H9 (cell line): ENCODE data around the gene PRSS27. TPM values are rescaled to one million over a fixed set of nuclear protein-coding genes. Genes with fewer than 3 reads are reported as not detected.

Experiments
- DNase-seq: peaks from one replicate; pipeline ENCODE4 v3.0.0-alpha.2; 2017
- H2AFZ ChIP-seq: one replicate; pipeline ENCODE4 v1.6.1; 2013; ENCODE audit warnings: mild to moderate bottlenecking, low read length, control low read depth, moderate library complexity
- H2AK5ac ChIP-seq: 2 replicates; pipeline ENCODE4 v1.6.1; 2013; ENCODE audit warnings: low read length, control low read depth, mixed read lengths; ENCODE audit not compliant: insufficient read length
- H2BK120ac ChIP-seq: one replicate; pipeline ENCODE4 v1.6.1; 2013; ENCODE audit warnings: low read depth, mild to moderate bottlenecking, low read length, control low read depth, inconsistent platforms; ENCODE audit not compliant: poor library complexity, severe bottlenecking
- H2BK12ac ChIP-seq: 2 replicates; pipeline ENCODE4 v1.6.1; 2013; ENCODE audit warnings: low read length, control low read depth, mixed read lengths, low read depth; ENCODE audit not compliant: insufficient read length
- H2BK15ac ChIP-seq: 2 replicates; pipeline ENCODE4 v1.6.1; 2013; ENCODE audit warnings: low read depth, low read length, control low read depth
- H2BK20ac ChIP-seq: one replicate; pipeline ENCODE4 v1.6.1; 2013; ENCODE audit warnings: low read depth, mild to moderate bottlenecking, low read length, control low read depth, inconsistent platforms; ENCODE audit not compliant: poor library complexity, severe bottlenecking
- H2BK5ac ChIP-seq: 2 replicates; pipeline ENCODE4 v1.6.1; 2013; ENCODE audit warnings: low read length, control low read depth, mixed read lengths; ENCODE audit not compliant: insufficient read length
- H3K14ac ChIP-seq: 2 replicates; pipeline ENCODE4 v1.6.1; 2013; ENCODE audit warnings: low read length, control low read depth; ENCODE audit not compliant: insufficient read depth
- H3K18ac ChIP-seq: 2 replicates; pipeline ENCODE4 v1.6.1; 2013; ENCODE audit warnings: low read depth, mild to moderate bottlenecking, mixed read lengths, low read length, control low read depth; ENCODE audit not compliant: insufficient read length
- H3K23ac ChIP-seq: 2 replicates; pipeline ENCODE4 v1.6.1; 2013; ENCODE audit warnings: low read length, control low read depth, mixed read lengths, low read depth; ENCODE audit not compliant: insufficient read length
- H3K23me2 ChIP-seq: 2 replicates; pipeline ENCODE4 v1.6.1; 2013; ENCODE audit warnings: low read depth, mild to moderate bottlenecking, mixed read lengths, low read length, control low read depth; ENCODE audit not compliant: insufficient read length, poor library complexity, severe bottlenecking
- H3K27ac ChIP-seq: 2 replicates; pipeline ENCODE4 v1.5.1; 2013; ENCODE audit warnings: low read length, control low read depth, mixed read lengths, low read depth; ENCODE audit not compliant: insufficient read length
- H3K27me3 ChIP-seq: 2 replicates; pipeline ENCODE4 v1.6.1; 2013; ENCODE audit warnings: low read length, control low read depth, inconsistent platforms; ENCODE audit not compliant: insufficient read depth
- H3K4ac ChIP-seq: 2 replicates; pipeline ENCODE4 v1.6.1; 2013; ENCODE audit warnings: low read depth, mild to moderate bottlenecking, control low read depth, inconsistent platforms, low read length, moderate library complexity
- H3K4me1 ChIP-seq: 2 replicates; pipeline ENCODE4 v1.6.1; 2013; ENCODE audit warnings: low read length, control low read depth, inconsistent platforms; ENCODE audit not compliant: insufficient read depth
- H3K4me2 ChIP-seq: 2 replicates; pipeline ENCODE4 v1.6.1; 2013; ENCODE audit warnings: low read length, control low read depth, mixed read lengths; ENCODE audit not compliant: insufficient read length, insufficient read depth
- H3K56ac ChIP-seq: 2 replicates; pipeline ENCODE4 v1.6.1; 2013; ENCODE audit warnings: low read depth, mild to moderate bottlenecking, mixed read lengths, low read length, control low read depth; ENCODE audit not compliant: insufficient read length
- H3K79me1 ChIP-seq: 2 replicates; pipeline ENCODE4 v1.6.1; 2013; ENCODE audit warnings: low read depth, mild to moderate bottlenecking, moderate library complexity, low read length, control low read depth, inconsistent platforms; ENCODE audit not compliant: insufficient read depth, poor library complexity, severe bottlenecking
- H3K79me2 ChIP-seq: 2 replicates; pipeline ENCODE4 v1.6.1; 2013; ENCODE audit warnings: low read length, control low read depth, inconsistent platforms; ENCODE audit not compliant: insufficient read depth
- H3K9ac ChIP-seq: 2 replicates; pipeline ENCODE4 v1.6.1; 2013; ENCODE audit warnings: low read length, control low read depth, mixed read lengths; ENCODE audit not compliant: insufficient read length; ENCODE audit errors: extremely low read depth
- H3K9me3 ChIP-seq: one replicate; pipeline ENCODE4 v1.6.1; 2013; ENCODE audit warnings: low read depth, low read length, inconsistent platforms; ENCODE audit not compliant: control insufficient read depth
- H3T11ph ChIP-seq: one replicate; pipeline ENCODE4 v1.6.1; 2013; ENCODE audit warnings: mild to moderate bottlenecking, low read length, control low read depth, inconsistent platforms
- H4K20me1 ChIP-seq: one replicate; pipeline ENCODE4 v1.6.1; 2013; ENCODE audit not compliant: control insufficient read depth, insufficient read length, insufficient read depth
- H4K5ac ChIP-seq: 2 replicates; pipeline ENCODE4 v1.6.1; 2013; ENCODE audit warnings: low read depth, mild to moderate bottlenecking, mixed read lengths, low read length, control low read depth; ENCODE audit not compliant: insufficient read length
- H4K8ac ChIP-seq: replicated peaks from 2 replicates; pipeline ENCODE4 v1.6.1; 2013; ENCODE audit warnings: low read length, control low read depth, mixed read lengths, low read depth; ENCODE audit not compliant: insufficient read length
- H4K91ac ChIP-seq: 2 replicates; pipeline ENCODE4 v1.6.1; 2013; ENCODE audit warnings: low read depth, mild to moderate bottlenecking, moderate library complexity, mixed read lengths, low read length, control low read depth; ENCODE audit not compliant: insufficient read length
- H3K27ac Mint-ChIP-seq, 3 experiments: 2 replicates in 2 of 3; 3 replicates in 1 of 3; pipeline ENCODE4 v1.8.0; 2020 to 2021; ENCODE audit warnings: mixed read lengths in 3 of 3, mild to moderate bottlenecking in 1 of 3, moderate library complexity in 1 of 3
- H3K27me3 Mint-ChIP-seq: 2 replicates; pipeline ENCODE4 v1.8.0; 2021; ENCODE audit warnings: low read depth, mild to moderate bottlenecking, moderate library complexity, mixed read lengths
- H3K36me3 Mint-ChIP-seq, 3 experiments: 2 replicates in 2 of 3; 3 replicates in 1 of 3; pipeline ENCODE4 v1.8.0; 2020 to 2021; ENCODE audit warnings: low read depth in 3 of 3, mixed read lengths in 3 of 3; ENCODE audit not compliant: insufficient read depth in 1 of 3
- H3K4me1 Mint-ChIP-seq, 2 experiments: 2 replicates each; pipeline ENCODE4 v1.8.0; 2020; ENCODE audit warnings: mixed read lengths in 2 of 2
- H3K4me3 Mint-ChIP-seq, 2 experiments: 2 replicates in 1 of 2; 3 replicates in 1 of 2; pipeline ENCODE4 v1.8.0; 2020 to 2021; ENCODE audit warnings: mild to moderate bottlenecking in 2 of 2, mixed read lengths in 2 of 2, moderate library complexity in 1 of 2
- H3K9me3 Mint-ChIP-seq, 2 experiments: 2 replicates in 1 of 2; 3 replicates in 1 of 2; pipeline ENCODE4 v1.8.0; 2020; ENCODE audit warnings: mild to moderate bottlenecking in 2 of 2, mixed read lengths in 2 of 2, moderate library complexity in 1 of 2
- WGBS: extraction: QIAGEN DNeasy Blood & Tissue Kit; methylation state at CpG from one replicate; pipeline ENCODE4 v1.1.7; 2013; ENCODE audit warnings: missing lambda C conversion rate, low lambda C conversion rate, mixed read lengths; ENCODE audit not compliant: insufficient read length; ENCODE audit errors: extremely low coverage; 5-methylcytosine and 5-hydroxymethylcytosine counted together
- total RNA-seq: library from RNA; stranded (reverse); gene quantifications from 2 replicates; pipeline ENCODE4 v1.2.1, GENCODE V29; 2021
- TF ChIP-seq, protein P1 (sequence below): fragments of 200-600 bp; sonication (generic); conservative IDR thresholded peaks from 3 replicates; pipeline ENCODE4 v1.8.0; 2021; ENCODE audit warnings: antibody characterized with exemption, mild to moderate bottlenecking

Gene PRSS27
- total RNA-seq, 1 experiment from 2014 or later: 5.0 TPM

DNA sequence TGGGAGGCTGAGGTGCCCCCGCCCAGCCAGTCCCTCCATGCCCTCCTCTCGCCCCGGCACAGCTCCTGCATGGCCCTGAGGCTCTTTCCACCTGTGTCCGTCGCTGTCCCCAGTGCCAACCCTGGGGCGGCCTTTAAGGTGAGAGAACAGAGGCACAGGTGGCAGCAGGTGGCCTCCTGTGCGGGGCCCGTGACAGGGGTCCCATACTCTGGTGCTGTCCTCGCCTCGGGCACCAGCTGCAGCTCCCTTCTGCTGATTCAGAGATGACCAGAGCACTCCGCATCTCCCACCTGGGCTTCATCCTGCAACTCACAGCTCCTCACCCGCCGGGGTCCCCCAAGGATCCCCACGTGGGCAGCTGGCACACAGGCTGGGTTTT, 8.0 kb downstream of the PRSS27 start:
- H2BK5ac ChIP-seq: no peak overlapping the region
- no peak overlapping the region for H3K27ac ChIP-seq
- H3T11ph ChIP-seq: no peak overlapping the region
- H4K20me1 ChIP-seq: no peaks in the 10 kb centered on the region
- H3K23me2 ChIP-seq: no peaks in the 10 kb centered on the region
- H3K4ac ChIP-seq: no peak overlapping the region
- no peak overlapping the region for H3K23ac ChIP-seq
- no peak overlapping the region for H3K9ac ChIP-seq
- no peaks in the 10 kb centered on the region for H3K79me1 ChIP-seq
- H2AK5ac ChIP-seq: no peak overlapping the region
- no peaks in the 10 kb centered on the region for H3K9me3 ChIP-seq
- Mint-ChIP-seq H3K36me3 (peaks cover 0 to 16% (median 16%) of the 10 kb centered on the region in 3 experiments; a peak in 5 of 7 replicates), H3K4me1 (peaks cover 0 to 5% of the 10 kb centered on the region in 2 experiments; a peak in 2 of 4 replicates), H3K4me3 (no peak overlapping the region), H3K27me3 (peaks cover 2% of the 10 kb centered on the region), H3K27ac (no peak overlapping the region), H3K9me3 (no peaks in the 10 kb centered on the region)
- H3K56ac ChIP-seq: no peak overlapping the region
- no peaks in the 10 kb centered on the region for H3K4me1 ChIP-seq
- H2BK12ac ChIP-seq: no peak overlapping the region
- no peak overlapping the region for H3K18ac ChIP-seq
- no peak overlapping the region for H3K14ac ChIP-seq
- DNase-seq: no peak
- no CpG with 5 or more reads among the region's 14 CpGs for WGBS
- H3K4me2 ChIP-seq: no peak overlapping the region
- no peak overlapping the region for H4K8ac ChIP-seq
- no peaks in the 10 kb centered on the region for H3K27me3 ChIP-seq
- no peak overlapping the region for H2BK20ac ChIP-seq
- H2BK15ac ChIP-seq: no peak overlapping the region; the same call in 1 of the 2 replicates
- no peak overlapping the region for H4K91ac ChIP-seq
- H3K79me2 ChIP-seq: no peaks in the 10 kb centered on the region
- no peak overlapping the region for H4K5ac ChIP-seq
- no peak overlapping the region for H2AFZ ChIP-seq
- TF ChIP-seq, protein P1, sequence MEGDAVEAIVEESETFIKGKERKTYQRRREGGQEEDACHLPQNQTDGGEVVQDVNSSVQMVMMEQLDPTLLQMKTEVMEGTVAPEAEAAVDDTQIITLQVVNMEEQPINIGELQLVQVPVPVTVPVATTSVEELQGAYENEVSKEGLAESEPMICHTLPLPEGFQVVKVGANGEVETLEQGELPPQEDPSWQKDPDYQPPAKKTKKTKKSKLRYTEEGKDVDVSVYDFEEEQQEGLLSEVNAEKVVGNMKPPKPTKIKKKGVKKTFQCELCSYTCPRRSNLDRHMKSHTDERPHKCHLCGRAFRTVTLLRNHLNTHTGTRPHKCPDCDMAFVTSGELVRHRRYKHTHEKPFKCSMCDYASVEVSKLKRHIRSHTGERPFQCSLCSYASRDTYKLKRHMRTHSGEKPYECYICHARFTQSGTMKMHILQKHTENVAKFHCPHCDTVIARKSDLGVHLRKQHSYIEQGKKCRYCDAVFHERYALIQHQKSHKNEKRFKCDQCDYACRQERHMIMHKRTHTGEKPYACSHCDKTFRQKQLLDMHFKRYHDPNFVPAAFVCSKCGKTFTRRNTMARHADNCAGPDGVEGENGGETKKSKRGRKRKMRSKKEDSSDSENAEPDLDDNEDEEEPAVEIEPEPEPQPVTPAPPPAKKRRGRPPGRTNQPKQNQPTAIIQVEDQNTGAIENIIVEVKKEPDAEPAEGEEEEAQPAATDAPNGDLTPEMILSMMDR: no peak
- no peak overlapping the region for H2BK120ac ChIP-seq
